ENCODE data around the gene SERPINB12. TPM values are rescaled to one million over a fixed set of nuclear protein-coding genes. Genes with fewer than 3 reads are reported as not detected.

SERPINB12 gene
- total and polyA plus RNA-seq, 3 experiments from 2014 or later = not detected

DNA sequence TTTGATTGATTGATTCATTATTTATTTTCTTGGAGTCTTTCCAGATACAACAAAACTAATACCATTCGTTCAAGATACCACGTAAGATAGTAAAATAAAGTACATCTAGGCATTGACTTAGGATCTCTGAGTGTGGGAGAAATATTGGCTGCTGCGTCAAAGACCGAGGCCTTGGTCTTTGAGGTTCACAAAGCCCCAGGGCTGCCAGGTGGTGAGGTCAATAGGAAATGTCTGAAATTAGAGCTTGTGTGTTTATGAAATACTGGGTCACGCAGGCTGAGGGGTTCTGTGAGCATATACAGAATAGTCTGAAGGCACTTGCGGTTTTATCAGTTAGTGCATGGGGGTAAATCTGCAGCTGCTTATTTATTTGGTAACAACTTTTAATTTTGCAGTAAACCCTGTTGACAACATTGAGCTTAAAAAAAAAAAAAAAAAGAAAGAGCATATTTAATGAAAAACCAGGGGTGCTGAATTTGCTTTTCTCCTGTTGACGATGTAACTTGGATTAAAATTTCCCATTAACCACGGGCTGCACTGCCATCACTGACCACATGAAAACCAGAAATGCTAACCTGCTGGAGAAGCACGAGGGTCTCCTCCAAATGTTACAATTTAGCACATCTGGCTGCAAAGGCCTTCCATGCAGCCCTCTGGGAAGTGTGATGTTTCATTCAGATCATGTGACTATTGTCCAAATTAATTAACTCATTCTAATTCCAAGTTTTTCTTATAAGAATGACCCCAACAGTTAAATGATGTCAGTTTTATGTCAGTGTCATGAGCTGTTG is 27.1 kb upstream of the SERPINB12 start:
- Histone ChIP-seq H3K9me3 (ENCODE audit: low read length) (no peaks in the 10 kb centered on the region), H3K4me1 (ENCODE audit: insufficient read depth, low read length) (no peaks in the 10 kb centered on the region), H3K27ac (ENCODE audit: low read depth, low read length) (no peak overlapping the region), H3K4me3 (ENCODE audit: low read length) (no peak overlapping the region), H3K27me3 (ENCODE audit: insufficient read depth, low read length, poor library complexity, severe bottlenecking) (peaks cover 3% of the 10 kb centered on the region), H3K36me3 (ENCODE audit: insufficient read depth, low read length) (no peaks in the 10 kb centered on the region)
- Mint-ChIP-seq H3K27ac (no peak overlapping the region), H3K36me3 (no peaks in the 10 kb centered on the region), H3K27me3 (peaks cover 6 to 39% of the 10 kb centered on the region in 2 donors), H3K4me3 (no peak overlapping the region), H3K9me3 (no peaks in the 10 kb centered on the region), H3K4me1 (peaks cover 0 to 5% (median 0%) of the 10 kb centered on the region in 3 donors)
- no peak for DNase-seq
- POLR2A ChIA-PET = no interaction called here
- CTCF ChIA-PET = interaction anchor here (0.7 kb wide), 1 partner anchor 405 kb away, joined by 3 read pairs; no protein-coding TSS in a partner anchor

GRCh38 chr18:63515801-63516200 is 26.4 kb upstream of the SERPINB12 start:
- Histone ChIP-seq H3K27ac (ENCODE audit: low read depth, low read length) (no peak overlapping the region), H3K27me3 (ENCODE audit: insufficient read depth, low read length, poor library complexity, severe bottlenecking) (peaks cover 3% of the 10 kb centered on the region), H3K36me3 (ENCODE audit: insufficient read depth, low read length) (no peaks in the 10 kb centered on the region), H3K4me1 (ENCODE audit: insufficient read depth, low read length) (no peaks in the 10 kb centered on the region), H3K4me3 (ENCODE audit: low read length) (no peak overlapping the region), H3K9me3 (ENCODE audit: low read length) (no peaks in the 10 kb centered on the region)
- POLR2A ChIA-PET = no interaction called here
- CTCF ChIA-PET = interaction anchor here (1.8 kb wide), 1 partner anchor 24 kb away, joined by 3 read pairs; no protein-coding TSS in a partner anchor
- Mint-ChIP-seq H3K27ac (no peak overlapping the region), H3K4me3 (no peak overlapping the region), H3K4me1 (peaks cover 0 to 5% (median 0%) of the 10 kb centered on the region in 3 donors), H3K27me3 (peaks cover 2 to 38% of the 10 kb centered on the region in 2 donors), H3K36me3 (no peaks in the 10 kb centered on the region), H3K9me3 (no peaks in the 10 kb centered on the region)
- DNase-seq = no peak

DNA sequence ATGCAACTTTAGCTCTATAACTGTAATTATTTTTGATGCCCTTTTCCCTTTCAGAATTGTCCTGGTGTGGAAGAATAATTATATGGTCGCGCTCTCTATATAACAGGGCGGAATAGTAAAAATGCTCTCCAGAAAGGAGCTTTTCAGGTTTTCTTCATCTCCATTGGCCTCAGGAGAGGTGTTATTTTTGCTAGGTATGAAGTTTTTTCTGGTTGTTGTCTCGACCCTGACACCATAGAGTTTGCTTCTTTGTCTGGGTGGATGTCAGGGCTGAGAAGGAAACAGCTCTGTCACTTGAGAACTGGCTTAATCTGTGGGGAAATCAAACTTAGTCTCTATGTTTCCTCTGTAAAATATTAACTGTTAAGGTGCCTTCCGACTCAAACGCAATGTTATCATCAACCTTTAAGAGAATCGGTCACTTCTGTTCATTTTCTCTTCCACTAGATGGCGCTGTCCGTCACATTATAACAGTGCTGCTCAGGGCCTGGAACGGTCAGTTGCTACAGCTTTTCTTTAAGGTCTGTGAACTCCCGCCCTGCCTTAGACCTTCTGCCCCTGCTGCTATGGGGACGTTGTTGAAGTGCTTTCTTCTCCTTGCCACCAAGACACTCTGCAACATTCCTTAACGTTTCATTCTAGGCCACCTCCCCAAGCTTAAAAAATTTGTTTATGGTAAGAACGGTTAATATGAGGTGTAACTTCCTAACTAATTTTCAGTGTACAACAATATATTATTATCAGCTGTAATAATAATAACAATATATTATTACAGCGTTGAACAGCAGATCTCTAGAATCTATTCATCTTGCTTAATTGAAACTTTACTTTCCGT is 23.8 kb upstream of the SERPINB12 start:
- H3K9me3 Mint-ChIP-seq = no peaks in the 10 kb centered on the region
- no peaks in the 10 kb centered on the region for H3K36me3 ChIP-seq (ENCODE audit: insufficient read depth, low read length)
- H3K27me3 ChIP-seq (ENCODE audit: insufficient read depth, low read length, poor library complexity, severe bottlenecking) = peaks cover 3% of the 10 kb centered on the region
- H3K27ac ChIP-seq (ENCODE audit: low read depth, low read length) = no peak overlapping the region
- H3K9me3 ChIP-seq (ENCODE audit: low read length) = no peaks in the 10 kb centered on the region
- peaks cover 0 to 5% (median 0%) of the 10 kb centered on the region in 3 donors for H3K4me1 Mint-ChIP-seq
- DNase-seq = peak; percentile 4 to 67 (median 34)
- H3K36me3 Mint-ChIP-seq = no peaks in the 10 kb centered on the region
- H3K27me3 Mint-ChIP-seq = peaks cover 0 to 25% of the 10 kb centered on the region in 2 donors
- H3K4me3 Mint-ChIP-seq = no peak overlapping the region
- POLR2A ChIA-PET = no interaction called here
- no peak overlapping the region for H3K27ac Mint-ChIP-seq
- H3K4me3 ChIP-seq (ENCODE audit: low read length) = no peak overlapping the region
- H3K4me1 ChIP-seq (ENCODE audit: insufficient read depth, low read length) = no peaks in the 10 kb centered on the region
- CTCF ChIA-PET = interaction anchor here (0.7 to 2.5 kb wide), 14 partner anchors 8 to 476 kb away, joined by 3 to 22 read pairs (median 3); no protein-coding TSS in a partner anchor

DNA sequence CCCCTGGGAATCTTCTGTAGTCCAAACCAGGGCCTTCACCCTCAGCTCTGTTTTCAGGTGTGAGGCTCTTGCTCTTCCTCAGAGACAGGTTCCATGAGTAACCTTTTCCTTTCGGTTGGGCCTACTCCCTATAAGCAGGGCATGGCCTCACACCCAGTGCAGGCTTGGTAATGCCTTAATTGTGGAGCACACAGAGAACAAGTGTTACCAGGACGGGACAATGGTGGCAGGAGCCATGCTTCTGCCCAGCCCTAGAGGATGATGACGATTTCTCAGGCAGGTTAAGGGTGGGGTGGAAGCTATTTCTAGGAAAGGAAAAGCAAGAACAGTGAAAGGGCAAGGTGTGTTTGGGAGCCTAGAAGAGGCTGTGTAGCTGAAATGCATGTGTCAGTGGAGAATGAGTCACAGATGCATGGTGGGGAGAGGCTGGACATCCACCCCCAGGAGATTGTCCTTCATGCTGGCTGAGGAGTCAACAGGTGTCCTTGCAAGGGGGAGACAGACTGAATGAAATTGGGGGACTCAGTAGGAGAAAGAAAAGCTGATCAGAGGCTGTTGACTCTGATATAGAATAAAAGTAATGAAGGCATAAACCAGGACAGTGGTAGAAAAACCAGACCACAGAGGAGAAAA is 22.0 kb upstream of the SERPINB12 start:
- Histone ChIP-seq H3K36me3 (ENCODE audit: insufficient read depth, low read length) (no peaks in the 10 kb centered on the region), H3K4me3 (ENCODE audit: low read length) (no peak overlapping the region), H3K9me3 (ENCODE audit: low read length) (no peaks in the 10 kb centered on the region), H3K4me1 (ENCODE audit: insufficient read depth, low read length) (no peaks in the 10 kb centered on the region), H3K27me3 (ENCODE audit: insufficient read depth, low read length, poor library complexity, severe bottlenecking) (peaks cover 3% of the 10 kb centered on the region), H3K27ac (ENCODE audit: low read depth, low read length) (no peak overlapping the region)
- no peaks in the 10 kb centered on the region for H3K36me3 Mint-ChIP-seq
- CTCF ChIA-PET = interaction anchor here (0.8 to 2.5 kb wide), 3 partner anchors 7 to 416 kb away, joined by 3 to 22 read pairs (median 11); no protein-coding TSS in a partner anchor
- peaks cover 0 to 5% (median 0%) of the 10 kb centered on the region in 3 donors for H3K4me1 Mint-ChIP-seq
- DNase-seq = no peak
- H3K27me3 Mint-ChIP-seq = peaks cover 0 to 22% of the 10 kb centered on the region in 2 donors
- POLR2A ChIA-PET = no interaction called here
- no peak overlapping the region for H3K27ac Mint-ChIP-seq
- H3K9me3 Mint-ChIP-seq = no peaks in the 10 kb centered on the region
- no peak overlapping the region for H3K4me3 Mint-ChIP-seq

DNA sequence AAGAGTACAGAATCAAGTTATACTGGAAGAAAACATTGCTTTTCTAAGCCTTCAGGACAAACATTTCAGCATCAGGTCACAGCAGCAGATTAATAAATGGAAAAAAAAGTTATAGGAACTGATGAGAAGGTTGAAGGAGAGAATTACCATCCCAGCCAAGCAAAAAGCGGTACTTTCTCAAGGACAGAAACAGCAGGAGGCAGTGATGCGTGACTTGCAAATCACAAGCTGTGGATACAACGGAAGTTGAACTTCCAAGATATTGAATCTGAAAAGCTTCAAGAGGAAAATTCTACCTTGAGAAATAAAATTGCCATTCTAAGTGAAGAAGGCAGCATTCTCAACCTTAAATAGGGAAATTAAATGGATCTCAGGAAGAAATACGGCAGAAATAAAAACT is 18.5 kb upstream of the SERPINB12 start:
- CTCF ChIA-PET = no interaction called here

DNA sequence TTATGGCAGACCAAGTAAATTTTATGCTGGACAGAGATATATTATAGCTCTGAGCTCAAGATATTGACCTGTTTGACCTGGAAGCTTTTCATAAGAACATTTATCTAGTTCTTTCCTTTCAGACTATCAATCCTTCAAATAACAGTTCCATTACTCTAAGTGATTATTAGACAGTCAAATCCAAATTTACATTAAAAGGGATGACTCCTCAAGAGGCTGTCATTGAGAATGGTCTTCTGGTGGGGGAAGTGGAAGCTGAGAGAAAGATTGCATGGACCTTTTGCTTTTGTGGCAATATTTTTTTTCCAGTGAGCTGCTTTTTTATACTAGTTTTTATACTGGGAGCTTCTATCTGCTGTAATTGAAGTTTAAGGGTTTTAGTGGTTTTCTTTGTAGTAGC is 14.9 kb upstream of the SERPINB12 start:
- Mint-ChIP-seq H3K4me3 (no peak overlapping the region), H3K27ac (no peak overlapping the region), H3K36me3 (no peaks in the 10 kb centered on the region), H3K9me3 (peaks cover 0 to 6% (median 0%) of the 10 kb centered on the region in 5 donors), H3K27me3 (peaks cover 6 to 24% of the 10 kb centered on the region in 2 donors), H3K4me1 (no peaks in the 10 kb centered on the region)
- H3K4me1 ChIP-seq (ENCODE audit: insufficient read depth, low read length) = no peaks in the 10 kb centered on the region
- POLR2A ChIA-PET = no interaction called here
- no peaks in the 10 kb centered on the region for H3K27me3 ChIP-seq (ENCODE audit: insufficient read depth, low read length, poor library complexity, severe bottlenecking)
- no peaks in the 10 kb centered on the region for H3K9me3 ChIP-seq (ENCODE audit: low read length)
- CTCF ChIA-PET = interaction anchor here (1.0 to 2.0 kb wide), 2 partner anchors 9 to 16 kb away, joined by 4 to 11 read pairs; no protein-coding TSS in a partner anchor
- no peak overlapping the region for H3K27ac ChIP-seq (ENCODE audit: low read depth, low read length)
- no peaks in the 10 kb centered on the region for H3K36me3 ChIP-seq (ENCODE audit: insufficient read depth, low read length)
- no peak overlapping the region for H3K4me3 ChIP-seq (ENCODE audit: low read length)
- no peak for DNase-seq

More for the DNA sequence above, 18.5 kb upstream of the SERPINB12 start:
- no peaks in the 10 kb centered on the region for H3K9me3 ChIP-seq (ENCODE audit: low read length)
- Mint-ChIP-seq H3K4me1 (no peaks in the 10 kb centered on the region), H3K36me3 (no peaks in the 10 kb centered on the region), H3K9me3 (peaks cover 0 to 6% (median 0%) of the 10 kb centered on the region in 5 donors), H3K4me3 (no peak overlapping the region), H3K27ac (no peak overlapping the region), H3K27me3 (peaks cover 0 to 15% of the 10 kb centered on the region in 2 donors)
- DNase-seq = no peak
- no peaks in the 10 kb centered on the region for H3K27me3 ChIP-seq (ENCODE audit: insufficient read depth, low read length, poor library complexity, severe bottlenecking)
- no peak overlapping the region for H3K4me3 ChIP-seq (ENCODE audit: low read length)
- H3K36me3 ChIP-seq (ENCODE audit: insufficient read depth, low read length) = no peaks in the 10 kb centered on the region
- POLR2A ChIA-PET = no interaction called here
- H3K4me1 ChIP-seq (ENCODE audit: insufficient read depth, low read length) = no peaks in the 10 kb centered on the region
- no peak overlapping the region for H3K27ac ChIP-seq (ENCODE audit: low read depth, low read length)

DNA sequence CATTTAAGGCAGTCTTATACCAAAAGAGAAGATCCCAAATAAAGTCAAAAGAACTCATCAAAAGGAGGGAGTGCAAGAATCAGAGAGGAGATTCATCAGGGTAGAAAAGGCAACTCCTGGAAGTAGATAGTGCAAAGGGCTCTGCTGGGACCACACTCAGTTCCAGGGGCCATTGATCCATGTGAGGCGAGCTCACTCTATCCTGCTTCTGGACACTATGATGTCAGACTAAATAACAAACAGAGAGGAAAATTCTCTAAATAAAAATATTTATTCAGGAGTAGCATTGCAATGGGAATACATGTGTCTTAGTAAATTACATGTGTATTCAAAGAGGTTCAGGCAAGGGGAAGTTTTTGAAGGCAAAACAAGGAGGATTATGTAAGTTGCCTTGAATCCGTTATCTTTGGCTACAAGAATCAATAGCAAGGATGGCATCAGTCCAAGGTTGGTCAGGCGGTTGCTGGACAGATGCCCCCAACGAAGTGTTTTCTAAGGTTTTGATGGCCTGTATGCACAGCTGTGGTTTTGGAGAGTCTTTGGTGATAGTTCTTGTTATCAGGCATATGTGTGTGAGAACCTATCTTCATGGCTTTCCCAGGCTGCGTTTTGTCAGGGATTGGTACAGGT is 13.2 kb upstream of the SERPINB12 start:
- Mint-ChIP-seq H3K36me3 (no peaks in the 10 kb centered on the region), H3K27ac (no peak overlapping the region), H3K4me3 (no peak overlapping the region), H3K4me1 (no peaks in the 10 kb centered on the region), H3K9me3 (peaks cover 0 to 6% (median 0%) of the 10 kb centered on the region in 5 donors), H3K27me3 (peaks cover 6 to 28% of the 10 kb centered on the region in 2 donors)
- no peaks in the 10 kb centered on the region for H3K27me3 ChIP-seq (ENCODE audit: insufficient read depth, low read length, poor library complexity, severe bottlenecking)
- ChIA-PET CTCF (interaction anchor here (1.6 kb wide), 1 partner anchor 11 kb away, joined by 8 read pairs; no protein-coding TSS in a partner anchor), POLR2A (no interaction called here)
- H3K36me3 ChIP-seq (ENCODE audit: insufficient read depth, low read length) = no peaks in the 10 kb centered on the region
- no peaks in the 10 kb centered on the region for H3K4me1 ChIP-seq (ENCODE audit: insufficient read depth, low read length)
- DNase-seq = no peak
- no peak overlapping the region for H3K27ac ChIP-seq (ENCODE audit: low read depth, low read length)
- no peak overlapping the region for H3K4me3 ChIP-seq (ENCODE audit: low read length)
- H3K9me3 ChIP-seq (ENCODE audit: low read length) = no peaks in the 10 kb centered on the region
